Stomach (tissue), 9 donors: ENCODE measurements around the gene RHOH. TPM values are rescaled to one million over a fixed set of nuclear protein-coding genes. Genes with fewer than 3 reads are reported as not detected.

Experiments
- DNase-seq, 2 donors: peaks; one replicate each; pipeline versions ENCODE4 v3.0.0 to v3.0.0-alpha.2; 2013 to 2019
- H3K27ac ChIP-seq, 5 donors: fragments of 200-600 bp in 4 of 5; sonication (generic) in 4 of 5; one replicate each; pipeline ENCODE4 v1.5.1; 2013 to 2019; ENCODE audit warnings: mild to moderate bottlenecking in 1 of 5, moderate library complexity in 1 of 5
- H3K27me3 ChIP-seq, 3 donors: fragments of 200-600 bp; sonication (generic); one replicate each; pipeline ENCODE4 v1.5.1; 2017 to 2019; ENCODE audit warnings: mixed run types in 1 of 3
- H3K36me3 ChIP-seq, 4 donors: fragments of 200-600 bp; sonication (generic); 1 replicate in 3 of 4; 2 replicates in 1 of 4; pipeline ENCODE4 v1.5.1; 2016 to 2019
- H3K4me1 ChIP-seq, 4 donors: fragments of 200-600 bp; sonication (generic); one replicate each; pipeline ENCODE4 v1.5.1; 2016 to 2019
- H3K4me3 ChIP-seq, 4 donors: fragments of 200-600 bp; sonication (generic) in 3 of 4; one replicate each; pipeline ENCODE4 v1.5.1; 2016 to 2019; ENCODE audit warnings: mild to moderate bottlenecking in 1 of 4
- H3K9me3 ChIP-seq, 4 donors: fragments of 200-600 bp; sonication (generic); one replicate each; pipeline ENCODE4 v1.5.1; 2016 to 2019
- CTCF ChIP-seq, 7 experiments: fragments of 450-650 bp in 4 of 7; fragments of 200-600 bp in 3 of 7; sonication (generic) in 3 of 7; IDR thresholded peaks; one replicate each; pipeline ENCODE4 v1.5.1; 2016 to 2019; ENCODE audit warnings: antibody characterized with exemption in 7 of 7, control low read depth in 2 of 7, mild to moderate bottlenecking in 1 of 7
- EP300 ChIP-seq: sonication (generic); formaldehyde crosslinking; IDR thresholded peaks from one replicate; pipeline ENCODE4 v1.6.1; 2017; ENCODE audit warnings: antibody characterized with exemption
- POLR2A ChIP-seq, 4 donors: fragments of 450-650 bp; IDR thresholded peaks; one replicate each; pipeline ENCODE4 v1.6.1; 2016; ENCODE audit warnings: antibody characterized with exemption in 4 of 4, control low read depth in 2 of 4, mild to moderate bottlenecking in 1 of 4, moderate library complexity in 1 of 4
- POLR2AphosphoS5 ChIP-seq, 3 donors: sonication (generic); formaldehyde crosslinking; IDR thresholded peaks; one replicate each; pipeline ENCODE4 v1.6.1; 2016; ENCODE audit warnings: antibody characterized with exemption in 3 of 3
- WGBS, 5 donors: extraction: QIAGEN DNeasy Blood & Tissue Kit in 3 of 5; methylation state at CpG; one replicate each; pipeline versions ENCODE4 v1.1.5 to v1.1.7; 2013 to 2018; 5-methylcytosine and 5-hydroxymethylcytosine counted together
- intact Hi-C: fragments of 100-400 bp; cut with DNase I; formaldehyde crosslinking; loops from one replicate; pipeline ENCODE4 v1.15.1; 2023; ENCODE audit warnings: low total_unique reads
- polyA plus RNA-seq, 3 donors: library from polyadenylated mRNA; stranded (reverse); fragments of 200-250 nt; gene quantifications; one replicate each; pipeline ENCODE4 v1.2.3, GENCODE V29; 2013
- total RNA-seq, 5 donors: library from RNA; depleted of rRNA; stranded (reverse); fragments of >200 nt; gene quantifications; one replicate each; pipeline versions ENCODE4 v1.1.0 to v1.2.3, GENCODE V29; 2014 to 2016
- donor health status: healthy with polysubstance abuse.
- donor health status: Bipolar disorder and iron deficiency.
- donor health status: healthy.

RHOH gene
- total and polyA plus RNA-seq, 8 donors = 1.3 to 7.5 (median 4.0) TPM

- Histone ChIP-seq H3K27me3 (no peaks in the 10 kb centered on the region), H3K9me3 (no peaks in the 10 kb centered on the region), H3K4me1 (peaks cover 0 to 9% (median 2%) of the 10 kb centered on the region in 4 donors), H3K36me3 (no peaks in the 10 kb centered on the region), H3K27ac (no peak overlapping the region), H3K4me3 (peak overlapping the region in 1 of 4 donors; percentile 27)
- 45 to 60% (median 53%) methylated on average over 10 of the region's 10 CpGs for WGBS, 5 donors
- no peak for TF ChIP-seq EP300
- intact Hi-C loops = no loop called here
- DNase-seq = no peak
These were observed 20.2 kb upstream of the RHOH start for GRCh38 chr4:40176602-40177001.

- Histone ChIP-seq H3K4me3 (no peak overlapping the region), H3K27ac (no peak overlapping the region), H3K4me1 (peaks cover 0 to 9% (median 2%) of the 10 kb centered on the region in 4 donors), H3K9me3 (no peaks in the 10 kb centered on the region), H3K27me3 (no peaks in the 10 kb centered on the region), H3K36me3 (no peaks in the 10 kb centered on the region)
- intact Hi-C loops = no loop called here
- 70 to 78% (median 77%) methylated on average over 2 of the region's 2 CpGs for WGBS, 5 donors
- TF ChIP-seq EP300 (no peak), CTCF (IDR thresholded peaks at IDR 0.05) (no peak), POLR2A (IDR thresholded peaks at IDR 0.05) (no peak), POLR2AphosphoS5 (IDR thresholded peaks at IDR 0.05) (no peak)
- DNase-seq = no peak
These were observed 19.2 kb upstream of the RHOH start for GRCh38 chr4:40177591-40177990.

GRCh38 chr4:40178672-40179071, 18.2 kb upstream of the RHOH start:
- Histone ChIP-seq H3K4me1 (peaks cover 0 to 9% (median 0%) of the 10 kb centered on the region in 4 donors), H3K36me3 (no peaks in the 10 kb centered on the region), H3K9me3 (no peaks in the 10 kb centered on the region), H3K4me3 (no peak overlapping the region), H3K27me3 (no peaks in the 10 kb centered on the region), H3K27ac (no peak overlapping the region)
- TF ChIP-seq POLR2A (IDR thresholded peaks at IDR 0.05) = no peak
- no peak for TF ChIP-seq CTCF (IDR thresholded peaks at IDR 0.05)
- TF ChIP-seq POLR2AphosphoS5 (IDR thresholded peaks at IDR 0.05) = no peak
- TF ChIP-seq EP300 = no peak
- WGBS, 5 donors = 17 to 49% (median 22%) methylated on average over 5 of the region's 5 CpGs
- DNase-seq = peak in 1 of 2 donors; percentile 55
- intact Hi-C loops = no loop called here

GRCh38 chr4:40179360-40179759, 17.5 kb upstream of the RHOH start:
- intact Hi-C loops = no loop called here
- WGBS, 5 donors = 69 to 93% (median 80%) methylated on average over 1 of the region's 1 CpG
- no peaks in the 10 kb centered on the region for H3K36me3 ChIP-seq
- H3K4me3 ChIP-seq = no peak overlapping the region
- H3K4me1 ChIP-seq = peaks cover 0 to 9% (median 0%) of the 10 kb centered on the region in 4 donors
- no peak for TF ChIP-seq CTCF (IDR thresholded peaks at IDR 0.05)
- H3K27me3 ChIP-seq = no peaks in the 10 kb centered on the region
- H3K9me3 ChIP-seq = no peaks in the 10 kb centered on the region
- no peak overlapping the region for H3K27ac ChIP-seq
- DNase-seq = no peak

- Histone ChIP-seq H3K27ac (no peak overlapping the region), H3K4me3 (no peak overlapping the region), H3K27me3 (no peaks in the 10 kb centered on the region), H3K4me1 (peaks cover 0 to 9% (median 0%) of the 10 kb centered on the region in 4 donors), H3K9me3 (no peaks in the 10 kb centered on the region), H3K36me3 (no peaks in the 10 kb centered on the region)
- WGBS, 5 donors = 39 to 58% (median 50%) methylated on average over 1 of the region's 1 CpG
- no peak for DNase-seq
- TF ChIP-seq POLR2AphosphoS5 (IDR thresholded peaks at IDR 0.05) = no peak
- no peak for TF ChIP-seq POLR2A (IDR thresholded peaks at IDR 0.05)
- intact Hi-C loops = no loop called here
These were observed 16.5 kb upstream of the RHOH start for GRCh38 chr4:40180356-40180755.
